Panc1 (cell line): Measurements from ENCODE around the gene BOLA2.
"Not testable (repeated sequence)": the region's sequence is repeated elsewhere in the genome, so short reads cannot be mapped to it uniquely, and the experiment has no call there.

Experiments used
- CTCF ChIP-seq: fragments of 450-650 bp; IDR thresholded peaks from 2 replicates; pipeline ENCODE4 v1.5.1; 2017; ENCODE audit warnings: mild to moderate bottlenecking
- POLR2AphosphoS5 ChIP-seq: IDR thresholded peaks from 2 replicates; pipeline ENCODE4 v1.6.1; 2012; ENCODE audit warnings: mild to moderate bottlenecking, low read depth, low read length, moderate library complexity

DNA sequence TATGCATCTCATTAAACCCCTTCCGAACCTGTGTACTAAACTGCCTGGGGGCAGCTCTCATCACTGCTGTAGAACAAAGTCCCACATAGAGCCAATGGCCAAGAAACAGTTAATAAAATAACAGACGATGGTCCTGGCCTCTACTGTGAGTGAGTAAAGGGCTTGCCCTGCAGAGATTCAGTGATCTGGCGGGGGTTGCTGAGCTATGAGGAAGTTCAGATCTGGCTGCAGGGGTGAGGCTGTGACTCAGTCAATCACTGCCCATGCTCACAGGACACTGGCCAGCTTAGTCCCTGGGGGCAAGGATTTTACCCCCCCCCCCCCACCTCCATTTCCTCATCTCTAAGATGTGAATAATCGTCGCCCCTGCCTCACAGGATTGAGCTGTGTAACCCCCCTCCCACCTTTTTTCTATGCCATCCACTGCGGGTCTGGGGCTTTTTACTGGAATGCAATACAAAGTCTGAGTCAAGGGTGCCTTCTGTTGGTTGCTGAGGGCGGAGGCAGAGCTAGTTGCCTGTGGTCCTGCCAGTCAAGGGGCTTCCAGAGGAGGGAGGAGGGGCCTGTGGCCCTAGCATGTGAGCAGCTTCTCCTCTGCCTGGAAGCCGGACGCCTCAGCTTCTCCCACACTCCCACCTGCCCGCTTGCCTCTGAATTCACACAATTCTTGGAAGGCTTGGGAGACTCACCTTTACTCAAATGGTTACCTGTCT, 13.7 kb upstream of the BOLA2 start:
- TF ChIP-seq CTCF, POLR2AphosphoS5: not testable (repeated sequence)
